ENCODE data around the gene PCGF5.
"Not testable (repeated sequence)": the region's sequence is repeated elsewhere in the genome, so short reads cannot be mapped to it uniquely, and the experiment has no call there.

The PCGF5 gene

DNA sequence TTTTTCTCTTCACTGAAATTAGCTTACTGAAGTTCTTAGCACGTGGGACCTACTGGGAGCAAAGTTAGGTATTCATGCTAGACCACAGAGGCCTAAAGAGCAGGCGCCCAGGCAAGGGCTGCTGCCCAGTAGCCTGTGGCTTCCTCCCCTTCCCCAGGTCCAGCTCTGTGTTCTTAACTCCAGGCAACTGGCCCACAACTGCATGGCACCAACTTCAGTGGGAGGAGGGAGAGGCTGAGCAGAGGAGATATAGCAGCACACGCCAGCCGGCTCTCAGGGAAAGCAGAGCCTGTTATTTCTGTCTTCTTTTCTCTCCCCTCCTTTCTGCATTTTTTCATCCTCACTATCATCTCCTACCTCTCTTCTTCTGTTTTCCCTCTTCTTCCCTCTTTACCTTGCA, 67.4 kb downstream of the PCGF5 start:
- DNase-seq, result no peak

DNA sequence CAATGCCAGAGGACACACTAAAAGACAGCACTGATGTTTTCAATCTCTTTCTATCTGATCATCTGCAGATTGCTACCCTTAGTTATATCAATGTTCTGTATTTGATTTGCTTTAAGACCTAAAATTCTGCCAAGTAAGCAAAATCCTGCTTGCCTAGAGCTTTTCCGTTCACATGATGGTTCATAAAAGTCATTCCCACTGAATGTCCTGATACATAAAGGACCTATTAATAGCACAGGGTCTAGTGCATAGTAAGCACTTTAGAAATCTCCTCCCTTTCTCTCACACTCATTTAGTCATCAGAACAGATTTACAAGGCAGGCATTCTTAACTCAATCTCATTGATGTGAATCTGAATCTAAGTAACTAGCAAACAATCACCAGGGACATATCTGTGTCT, 68.8 kb downstream of the PCGF5 start:
- DNase-seq, result no peak

DNA sequence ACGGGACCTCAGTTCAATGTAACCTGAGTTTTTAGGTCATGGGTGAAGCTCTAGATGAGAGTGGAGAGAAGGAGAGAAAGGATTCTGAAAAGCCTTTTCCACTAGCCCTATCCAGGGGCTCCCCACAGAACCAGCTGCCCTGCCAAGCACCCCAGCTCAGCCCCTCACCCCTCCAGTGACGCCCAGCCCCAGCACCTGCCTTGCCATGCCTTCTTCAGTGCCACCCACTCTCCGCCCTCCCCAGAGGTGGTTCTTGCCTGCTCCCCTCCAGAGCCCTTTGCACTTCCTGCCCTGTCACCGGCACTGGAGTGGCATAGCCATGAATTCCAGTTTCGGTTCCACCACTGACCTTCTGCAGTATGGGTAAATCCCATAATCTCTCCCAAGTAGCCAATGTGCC, 70.1 kb downstream of the PCGF5 start:
- DNase-seq, result no peak

DNA sequence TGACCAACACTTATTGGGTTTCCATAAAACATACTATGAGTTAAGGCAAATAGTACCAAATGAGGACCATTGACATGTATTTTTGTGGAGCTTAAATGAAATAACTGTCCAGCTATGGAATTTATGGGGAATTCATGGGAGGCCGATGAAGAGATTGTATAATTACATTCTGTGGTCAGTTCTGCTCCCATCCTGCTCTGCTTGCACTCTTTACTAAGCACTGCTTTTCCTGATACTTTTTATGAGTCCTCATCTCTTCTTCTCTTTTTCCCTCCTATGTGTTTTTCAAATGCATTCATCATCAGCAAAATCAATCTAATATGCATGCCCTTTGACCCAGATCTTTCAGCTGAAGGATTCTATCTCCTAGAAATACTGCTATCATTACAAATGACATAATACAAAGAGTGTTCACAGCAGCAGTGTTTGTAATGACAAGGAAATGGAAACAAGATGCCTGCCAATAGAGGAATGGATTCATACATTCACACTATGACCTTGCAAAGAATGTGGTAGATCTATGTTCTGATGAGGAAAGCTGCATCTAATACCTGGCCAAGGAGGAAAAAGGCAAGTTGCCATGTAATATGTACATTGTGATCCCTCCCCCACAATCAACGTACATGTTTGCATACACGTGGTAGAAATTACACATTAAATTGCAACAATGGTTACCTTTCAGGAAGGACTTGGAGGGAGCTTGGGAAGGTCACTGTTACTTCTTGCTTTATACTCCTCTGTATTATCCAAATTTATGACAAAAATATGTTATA, 73.9 kb downstream of the PCGF5 start:
- no peak for DNase-seq

DNA sequence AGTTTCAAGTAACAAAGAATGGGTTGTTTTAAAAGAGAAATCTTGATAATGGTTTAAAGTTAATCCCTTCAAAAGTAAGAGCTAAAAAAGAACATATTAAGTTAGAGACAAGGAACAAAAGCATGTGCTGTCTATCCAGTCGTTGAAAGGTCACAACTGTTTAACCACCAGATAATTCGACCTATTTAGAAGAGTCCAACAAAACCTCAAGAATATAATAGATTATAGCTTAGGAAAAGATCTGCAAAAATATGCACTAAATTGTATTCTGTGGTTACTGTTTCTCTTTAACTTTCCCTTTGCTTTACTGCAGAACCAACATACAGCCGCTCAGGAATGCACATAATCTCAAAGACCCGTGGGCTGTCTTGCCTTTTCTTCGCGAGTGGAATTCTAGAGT, 74.9 kb downstream of the PCGF5 start:
- DNase-seq, result no peak

DNA sequence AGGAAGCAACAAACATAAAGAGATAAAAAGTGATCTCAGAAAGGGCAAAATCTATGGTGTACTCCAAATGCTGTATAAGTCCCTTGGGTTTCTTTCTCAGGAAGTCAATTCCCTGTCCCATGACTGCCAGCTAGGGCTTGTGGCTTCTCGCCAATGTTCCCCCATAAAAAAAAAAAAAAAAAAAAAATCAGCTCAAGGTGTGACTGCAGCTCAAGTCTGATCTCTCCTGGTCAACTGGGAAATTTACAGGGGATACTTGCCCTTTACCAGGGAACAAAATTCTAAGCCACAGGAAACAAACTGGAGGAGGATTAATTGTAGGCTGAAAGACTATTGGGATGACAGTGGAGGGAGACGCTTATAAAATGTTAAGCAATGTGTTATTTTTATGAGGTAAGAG, 76.0 kb downstream of the PCGF5 start:
- DNase-seq, result no peak

DNA sequence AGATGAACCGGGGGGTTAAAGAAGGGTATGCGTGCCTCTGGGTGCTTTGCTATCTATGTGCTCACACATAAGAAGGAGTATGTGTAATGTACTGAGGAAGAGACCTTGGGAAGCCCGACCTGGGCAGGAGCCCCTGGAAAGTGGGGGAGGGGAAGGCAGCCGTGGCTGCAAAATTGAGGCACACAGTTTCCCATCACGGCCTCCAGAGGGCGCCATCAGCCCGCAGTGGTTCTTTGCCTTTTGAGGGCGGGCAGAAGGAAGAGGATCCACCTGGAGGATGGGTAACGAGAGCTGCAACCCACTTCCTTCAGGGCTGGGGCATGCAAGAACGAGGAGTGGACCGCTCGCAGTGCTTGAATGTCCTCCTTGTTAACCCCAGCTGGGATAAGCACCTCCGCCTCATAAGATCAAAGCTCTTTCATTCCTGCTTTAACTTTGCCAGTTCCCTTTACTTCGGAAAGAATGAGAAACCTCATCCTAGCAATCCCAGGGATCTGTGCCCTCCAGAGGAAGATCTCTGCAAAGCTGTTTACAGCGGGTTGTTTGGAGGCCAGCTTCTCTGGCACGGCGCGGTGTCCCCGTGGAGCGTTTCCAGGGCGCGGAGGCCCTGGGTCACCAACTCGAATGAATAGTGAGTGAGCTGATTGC, 77.9 kb downstream of the PCGF5 start:
- peak; percentile 71 for DNase-seq

DNA sequence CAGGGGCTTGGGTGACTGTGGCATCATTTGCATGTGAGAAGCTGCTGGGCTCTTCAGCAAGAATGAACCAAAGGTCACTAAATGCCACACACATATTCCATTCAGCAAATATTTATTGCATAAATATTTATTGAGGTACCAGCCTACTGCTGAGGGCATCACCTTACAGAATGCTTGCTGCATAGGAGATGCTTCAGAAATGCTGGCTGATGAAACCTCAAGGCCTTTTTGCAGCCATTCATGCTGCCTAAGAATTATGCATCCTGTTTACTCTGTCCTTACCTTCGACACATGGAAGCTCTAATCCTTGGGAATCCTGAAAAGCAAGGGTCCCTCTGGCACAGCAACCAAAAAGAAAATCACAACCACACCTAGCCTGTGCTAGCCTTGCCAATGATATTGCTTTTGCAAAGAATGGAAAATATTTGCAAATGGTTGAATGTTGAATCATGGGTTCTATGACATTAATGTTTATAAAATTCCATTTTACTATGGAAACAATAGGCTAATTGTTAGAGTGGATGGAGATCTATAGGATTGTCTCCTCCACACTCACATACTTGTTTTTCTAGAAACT, 79.6 kb downstream of the PCGF5 start:
- no peak for DNase-seq

DNA sequence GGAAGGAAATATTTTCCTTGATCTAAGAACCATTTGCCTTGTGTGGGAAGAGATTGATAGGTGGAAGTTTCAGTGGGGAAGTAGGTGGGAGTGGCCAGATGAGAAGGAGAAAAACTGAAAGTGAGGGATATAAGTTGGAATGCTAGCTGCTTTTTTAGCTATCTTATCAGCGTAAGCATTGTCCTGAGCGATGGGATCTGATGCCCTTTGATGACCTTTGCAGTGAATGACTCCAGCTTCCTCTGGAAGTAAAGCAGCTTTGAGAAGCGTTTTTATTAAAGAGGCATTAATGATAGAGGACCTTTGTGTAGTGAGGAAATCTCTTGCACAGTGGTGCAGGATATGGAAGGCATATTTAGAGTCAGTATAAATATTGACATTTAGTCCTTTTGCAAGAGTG, 82.5 kb downstream of the PCGF5 start:
- not testable (repeated sequence) for DNase-seq

DNA sequence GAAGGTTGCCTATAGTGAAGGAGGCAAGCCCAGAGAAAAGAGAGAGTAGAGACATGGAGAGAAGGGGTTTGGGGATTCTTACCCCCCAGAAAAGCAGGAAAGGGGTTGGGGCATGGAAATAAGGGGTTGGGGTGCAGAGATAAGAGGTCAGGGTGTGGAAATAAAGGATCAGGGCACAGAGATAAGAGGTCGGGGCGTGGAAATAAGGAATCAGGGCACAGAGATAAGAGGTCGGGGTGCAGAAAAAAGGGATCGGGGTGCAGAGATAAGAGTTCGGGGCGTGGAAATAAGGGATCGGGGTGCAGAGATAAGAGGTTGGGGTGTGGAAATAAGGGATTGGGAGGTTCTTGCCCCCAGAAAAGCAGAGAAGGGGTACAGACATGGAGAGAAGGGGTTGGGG, 85.5 kb downstream of the PCGF5 start:
- DNase-seq, result not testable (repeated sequence)

DNA sequence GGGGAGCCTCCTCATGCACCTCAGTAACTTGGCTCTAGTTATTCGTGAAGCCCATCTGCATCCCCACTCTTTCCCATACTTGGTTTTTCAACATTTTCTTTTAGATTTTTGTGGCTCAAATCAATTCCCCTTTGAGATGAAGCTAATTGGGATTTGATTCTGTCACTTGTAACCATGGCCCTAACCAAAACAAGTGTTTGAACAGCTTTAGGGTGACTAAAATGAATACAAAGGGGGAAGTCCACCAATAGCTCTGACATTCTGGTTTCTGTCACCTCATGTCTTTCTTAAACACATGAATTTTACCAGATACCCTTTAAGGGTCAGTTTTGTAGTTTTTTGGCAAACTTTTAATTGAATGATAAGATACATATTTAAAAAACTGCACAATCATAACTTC, 87.0 kb downstream of the PCGF5 start:
- no peak for DNase-seq

DNA sequence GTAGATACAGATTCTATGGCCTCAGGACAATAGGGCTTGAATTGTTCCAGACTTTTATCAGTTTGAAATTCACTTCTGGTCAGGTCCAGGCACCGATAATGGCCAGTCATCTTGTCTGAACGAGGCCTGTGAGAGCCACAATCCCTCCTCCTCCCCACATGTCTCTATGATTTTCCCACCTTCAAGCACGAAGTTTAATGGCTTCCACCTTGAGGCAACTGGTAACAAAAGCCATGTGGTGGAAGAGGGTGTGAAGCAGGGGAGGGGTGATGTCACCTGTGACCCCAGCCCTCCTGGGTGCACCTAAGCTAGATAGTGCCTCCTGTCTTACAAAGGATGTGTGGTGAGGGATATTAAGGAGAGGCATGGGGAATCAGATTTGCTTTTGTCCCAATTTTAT, 89.2 kb downstream of the PCGF5 start:
- no peak for DNase-seq

DNA sequence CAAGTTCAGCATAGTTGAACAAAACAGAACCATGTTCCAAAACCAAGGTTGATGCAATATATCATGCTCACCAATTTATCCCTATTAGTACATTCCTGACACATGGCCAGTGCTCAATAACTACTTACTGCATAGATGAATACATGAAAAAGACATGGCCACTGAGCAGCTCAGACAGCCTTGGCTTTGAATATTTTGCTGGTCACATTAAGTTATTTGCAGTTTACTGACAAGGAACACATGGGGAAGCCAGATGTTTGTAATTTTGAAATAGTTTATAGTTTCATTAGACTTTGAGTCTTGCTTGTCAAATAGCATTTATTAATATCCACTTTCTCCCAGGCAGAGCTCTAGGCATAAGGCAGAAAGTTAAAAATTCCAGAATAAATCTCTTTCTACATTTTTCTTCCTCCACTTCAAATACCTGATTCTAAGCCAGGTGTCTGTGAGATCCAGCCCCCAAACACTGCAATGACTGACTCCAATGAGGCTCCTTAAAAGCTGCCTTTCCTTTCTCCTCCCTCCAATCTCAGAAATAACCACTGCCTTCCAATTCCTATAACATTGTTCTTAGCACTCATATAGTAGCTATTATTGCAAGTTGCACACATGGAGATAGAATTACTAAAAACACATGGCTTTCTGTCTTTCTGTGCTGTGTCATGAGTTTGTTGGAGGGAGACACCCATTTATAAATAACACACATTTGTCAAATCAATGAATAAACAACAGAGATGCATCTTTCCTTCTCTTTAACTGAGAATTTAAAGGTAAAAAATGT, 91.3 kb downstream of the PCGF5 start:
- DNase-seq, result no peak

DNA sequence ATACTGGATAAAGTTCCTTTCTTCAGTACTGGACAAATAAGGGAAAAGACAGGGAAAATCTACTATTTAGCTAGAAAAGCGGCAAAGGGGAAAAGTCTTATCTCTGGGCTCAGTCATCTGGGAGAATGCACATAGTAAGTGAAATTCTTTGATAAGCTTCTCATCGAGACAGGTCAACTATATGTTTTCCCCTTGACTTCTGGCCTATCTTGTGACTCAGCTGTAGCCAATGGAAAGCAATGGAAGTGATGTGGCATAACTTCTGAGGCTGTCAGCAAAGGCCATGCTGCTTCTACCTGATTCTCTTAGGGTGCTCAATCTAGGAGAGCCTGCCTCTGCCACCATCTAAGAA, 91.9 kb downstream of the PCGF5 start:
- DNase-seq, result no peak

DNA sequence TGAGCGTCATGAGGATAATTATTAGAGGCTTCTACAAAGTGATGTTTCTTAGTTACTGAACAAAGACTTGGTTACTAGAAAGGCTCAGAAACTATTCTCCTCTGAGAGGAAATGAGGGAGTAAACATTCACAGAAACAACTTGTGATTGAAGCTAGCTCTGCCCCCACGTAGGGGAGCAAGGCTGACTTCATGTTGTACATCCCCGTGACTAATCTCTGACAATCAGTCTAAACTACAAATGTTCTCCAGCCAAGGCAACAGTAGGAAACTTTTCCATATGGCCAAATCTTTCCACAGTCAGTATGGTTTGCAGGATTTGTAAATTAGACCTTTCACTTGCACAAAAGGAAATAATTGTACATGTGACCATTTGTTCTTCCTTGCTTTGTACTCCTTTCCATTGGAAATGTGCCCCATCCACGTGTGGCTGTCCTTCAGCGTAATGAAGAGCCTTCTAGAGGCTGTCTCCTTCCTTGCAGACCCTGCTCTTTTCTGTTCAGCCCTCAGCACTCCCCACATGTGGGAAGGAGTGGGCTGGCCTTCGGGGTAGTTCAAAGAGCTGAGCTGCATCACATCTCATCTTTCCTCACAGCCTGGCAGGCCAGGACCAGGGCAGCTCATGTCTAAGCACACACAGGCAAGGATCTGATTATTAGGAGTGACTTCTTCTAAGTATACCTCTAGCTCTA, 93.5 kb downstream of the PCGF5 start:
- DNase-seq, result no peak

DNA sequence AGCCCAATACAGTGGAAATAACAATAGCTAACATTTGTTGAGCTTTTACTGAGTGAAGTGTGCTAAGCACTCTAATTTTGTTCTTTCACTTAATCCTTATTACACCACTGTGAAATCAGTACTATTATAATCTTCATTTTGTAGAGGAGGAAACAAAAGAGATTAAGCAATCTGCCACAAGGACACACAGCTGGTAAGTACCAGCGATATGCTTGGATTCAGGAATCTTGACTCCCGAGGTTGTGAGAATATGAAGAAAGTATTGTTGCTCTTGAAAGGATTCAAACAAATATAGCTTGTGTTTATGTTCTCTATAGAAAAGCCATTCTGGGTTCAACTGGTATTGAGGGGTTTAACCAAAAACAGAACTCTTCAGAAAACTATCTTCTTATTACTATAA, 96.0 kb downstream of the PCGF5 start:
- no peak for DNase-seq

DNA sequence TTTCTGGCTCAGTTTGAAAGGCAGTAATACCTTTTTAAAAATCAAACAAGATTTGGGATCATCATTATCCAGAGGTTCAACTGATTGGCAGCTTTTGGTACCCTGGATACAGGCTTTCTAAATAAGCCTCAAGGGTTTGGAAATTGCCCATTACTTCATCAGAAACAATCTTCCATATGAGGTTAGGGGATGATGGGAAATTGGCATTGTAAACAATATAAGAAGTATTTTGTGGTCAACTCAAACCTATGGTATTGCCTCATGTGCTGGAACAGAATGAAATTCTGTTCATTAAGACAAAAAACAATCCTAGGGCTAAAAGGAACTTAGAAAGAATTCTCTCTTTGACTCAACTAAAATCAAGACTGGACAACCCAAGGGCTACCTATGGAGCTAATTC, 97.1 kb downstream of the PCGF5 start:
- DNase-seq, result no peak

DNA sequence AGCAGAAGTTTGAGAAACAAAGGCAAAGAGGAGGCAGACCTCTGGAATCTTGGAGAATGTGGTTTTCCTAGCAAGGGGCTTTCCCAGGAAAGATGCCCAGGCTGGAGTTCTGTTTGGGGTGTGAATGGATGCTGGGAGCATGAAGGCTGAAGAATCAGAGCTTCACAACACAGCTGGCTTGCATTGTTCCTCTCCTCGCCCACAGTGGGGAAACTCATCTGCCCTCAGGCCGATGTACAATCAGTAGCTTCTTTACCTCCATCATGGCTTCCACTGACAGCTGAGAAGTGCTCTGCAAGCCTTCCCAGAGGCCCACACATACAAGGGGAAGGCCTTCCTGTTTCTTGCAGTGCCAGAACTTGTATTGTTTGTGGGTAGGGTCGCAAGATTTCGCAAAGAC, 98.9 kb downstream of the PCGF5 start:
- no peak for DNase-seq

DNA sequence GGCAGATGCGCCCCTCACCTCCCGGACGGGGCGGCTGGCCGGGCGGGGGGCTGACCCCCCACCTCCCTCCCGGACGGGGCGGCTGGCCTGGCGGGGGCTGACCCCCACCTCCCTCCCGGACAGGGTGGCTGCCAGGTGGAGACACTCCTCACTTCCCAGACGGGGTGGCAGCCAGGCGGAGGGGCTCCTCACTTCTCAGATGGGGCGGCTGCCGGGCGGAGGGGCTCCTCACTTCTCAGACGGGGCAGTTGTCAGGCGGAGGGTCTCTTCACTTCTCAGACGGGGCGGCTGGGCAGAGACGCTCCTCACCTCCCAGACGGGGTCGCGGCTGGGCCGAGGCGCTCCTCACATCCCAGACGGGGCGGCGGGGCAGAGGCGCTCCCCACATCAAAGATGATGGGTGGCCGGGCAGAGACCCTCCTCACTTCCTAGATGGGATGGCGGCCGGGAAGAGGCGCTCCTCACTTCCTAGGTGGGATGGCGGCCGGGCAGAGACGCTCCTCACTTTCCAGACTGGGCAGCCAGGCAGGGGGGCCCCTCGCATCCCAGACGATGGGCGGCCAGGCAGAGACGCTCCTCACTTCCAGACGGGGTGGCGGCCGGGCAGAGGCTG, 102.9 kb downstream of the PCGF5 start:
- not testable (repeated sequence) for DNase-seq

DNA sequence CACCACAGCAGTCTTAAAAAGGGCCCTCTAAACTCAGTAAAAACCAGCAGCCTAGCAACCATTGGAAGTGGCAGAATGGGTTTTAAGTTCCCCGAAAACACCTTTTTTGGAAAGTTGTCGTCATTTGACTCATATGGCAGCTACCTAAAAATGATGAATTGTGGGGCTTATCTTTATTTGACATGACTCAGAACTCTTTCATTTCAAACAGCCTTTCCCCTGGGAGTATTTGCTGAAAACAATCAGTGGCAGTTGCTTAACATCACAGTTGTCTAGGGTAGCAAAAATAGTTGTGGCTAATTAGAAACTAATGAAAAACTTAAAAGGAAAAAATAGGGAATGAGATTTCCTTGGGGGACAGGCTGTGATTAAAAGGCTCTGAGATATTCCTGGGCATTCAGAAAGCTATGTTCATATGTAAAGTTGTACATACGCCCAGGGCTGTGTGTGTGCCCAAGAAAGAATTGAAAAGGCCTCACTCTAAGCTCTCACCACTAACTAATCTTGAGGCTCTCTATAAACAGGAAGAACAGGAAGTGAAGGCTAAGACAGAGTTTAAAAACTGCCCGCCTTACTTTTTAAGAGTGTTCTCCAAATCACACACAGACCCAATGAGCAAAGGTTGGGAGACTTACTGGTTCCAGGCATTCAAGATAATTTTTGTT, 108.0 kb downstream of the PCGF5 start:
- DNase-seq, result no peak
